Panc1 (cell line): Measurements from ENCODE around the gene CFAP20DC. TPM values are rescaled to one million over a fixed set of nuclear protein-coding genes. Genes with fewer than 3 reads are reported as not detected.

Experiments
- ATAC-seq: fragments of 200-7000 bp; cut with Tn5 transposase; 2 replicates; pipeline ENCODE4 v1.9.1; 2020; ENCODE audit warnings: mild to moderate bottlenecking, moderate library complexity
- BruUV-seq: library from RNA; stranded (reverse); fragments of 400-500 nt; replicated peaks from 2 replicates; lab custom pipeline; 2021; lab: Mats Ljungman, UMichigan
- CTCF ChIA-PET: fragments of 300-600 bp; sonication (Branson Sonifier 250); formaldehyde crosslinking; loops from one replicate; lab custom pipeline; 2022; ENCODE audit warnings: antibody characterized with exemption; lab: Charles Lee
- POLR2A ChIA-PET: fragments of 300-600 bp; sonication (Branson Sonifier 250); formaldehyde crosslinking; loops from one replicate; lab custom pipeline; 2022; ENCODE audit warnings: antibody characterized with exemption; lab: Charles Lee
- DNase-seq: peaks from one replicate; pipeline ENCODE4 v3.0.0-alpha.2; 2010; ENCODE audit warnings: low read depth, low spot score
- H3K27ac ChIP-seq: 2 replicates; pipeline ENCODE4 v1.5.1; 2011; ENCODE audit warnings: mild to moderate bottlenecking, low read length, inconsistent platforms
- H3K27me3 ChIP-seq: fragments of 200-500 bp; sonication (Bioruptor generic); 2 replicates; pipeline ENCODE4 v1.6.0; 2014; ENCODE audit warnings: low read length, inconsistent platforms; ENCODE audit not compliant: control insufficient read depth, insufficient read depth
- H3K36me3 ChIP-seq: fragments of 200-500 bp; sonication (Bioruptor generic); 2 replicates; pipeline ENCODE4 v1.5.1; 2014; ENCODE audit warnings: inconsistent platforms, mild to moderate bottlenecking, low read length, moderate library complexity; ENCODE audit not compliant: control insufficient read depth, insufficient read depth
- H3K4me1 ChIP-seq: 2 replicates; pipeline ENCODE4 v1.5.1; 2011; ENCODE audit warnings: inconsistent platforms, mild to moderate bottlenecking, low read length, moderate library complexity; ENCODE audit not compliant: control insufficient read depth, insufficient read depth
- H3K4me3 ChIP-seq, 2 experiments: 2 replicates each; pipeline ENCODE4 v1.5.1; 2011 to 2012; ENCODE audit warnings: low read depth in 2 of 2, low read length in 2 of 2, mild to moderate bottlenecking in 2 of 2, inconsistent platforms in 1 of 2, moderate library complexity in 1 of 2
- H3K9me3 ChIP-seq: fragments of 200-500 bp; sonication (Bioruptor generic); 2 replicates; pipeline ENCODE4 v1.5.1; 2014; ENCODE audit warnings: low read depth, mild to moderate bottlenecking, inconsistent platforms, low read length, moderate library complexity; ENCODE audit not compliant: control insufficient read depth, insufficient read depth
- CTCF ChIP-seq: fragments of 450-650 bp; IDR thresholded peaks from 2 replicates; pipeline ENCODE4 v1.5.1; 2017; ENCODE audit warnings: mild to moderate bottlenecking
- POLR2AphosphoS5 ChIP-seq: IDR thresholded peaks from 2 replicates; pipeline ENCODE4 v1.6.1; 2012; ENCODE audit warnings: mild to moderate bottlenecking, low read depth, low read length, moderate library complexity
- REST ChIP-seq, 2 experiments: IDR thresholded peaks; 2 replicates each; pipeline ENCODE4 v1.6.1; 2011 to 2012; ENCODE audit warnings: low read depth in 2 of 2, control low read depth in 1 of 2, low read length in 1 of 2, mild to moderate bottlenecking in 1 of 2, moderate library complexity in 1 of 2; ENCODE audit not compliant: insufficient read depth in 1 of 2
- SIN3A ChIP-seq: IDR thresholded peaks from 2 replicates; pipeline ENCODE4 v1.6.1; 2012; ENCODE audit warnings: low read depth, mild to moderate bottlenecking, low read length, moderate library complexity, borderline replicate concordance; ENCODE audit not compliant: insufficient read depth
- TCF7L2 ChIP-seq: IDR thresholded peaks from 2 replicates; pipeline ENCODE4 v1.6.1; 2011; ENCODE audit warnings: mild to moderate bottlenecking, low read depth, low read length, inconsistent platforms
- in situ Hi-C: cut with HindIII; loops from 2 replicates; pipeline ENCODE4 v1.10.0; 2016; ENCODE audit warnings: low sequenced_read_pairs, low pct_unique_long_range_greater_than_20kb
- intact Hi-C: fragments of 100-400 bp; cut with micrococcal nuclease; formaldehyde crosslinking; loops from one replicate; pipeline ENCODE4 v1.10.0; 2022; ENCODE audit not compliant: unreplicated experiment
- total RNA-seq: library from RNA; stranded (reverse); gene quantifications from one replicate; pipeline ENCODE4 v1.2.1, GENCODE V29; 2021; ENCODE audit not compliant: unreplicated experiment

Gene CFAP20DC
- total RNA-seq, 1 experiment from 2014 or later: 4.0 TPM

- TF ChIP-seq REST (IDR thresholded peaks at IDR 0.05; ENCODE audit: insufficient read depth in 1 of 2, low read depth in 2 of 2, low read length in 1 of 2) (no peak), CTCF (no peak), TCF7L2 (no peak), POLR2AphosphoS5 (no peak), SIN3A (no peak)
- in situ Hi-C loops (no loop called here), intact Hi-C loops (no loop called here)
- Histone ChIP-seq H3K36me3 (no peaks in the 10 kb centered on the region), H3K4me1 (no peaks in the 10 kb centered on the region), H3K27me3 (no peaks in the 10 kb centered on the region), H3K4me3 (no peak overlapping the region), H3K27ac (no peak overlapping the region), H3K9me3 (no peaks in the 10 kb centered on the region)
- BruUV-seq: no TSS peak
- no peak for ATAC-seq
- CTCF ChIA-PET: no interaction called here
- POLR2A ChIA-PET: no interaction called here
- DNase-seq: no peak
These were observed 216.3 kb downstream of the CFAP20DC start for GRCh38 chr3:58833491-58833890.

DNA sequence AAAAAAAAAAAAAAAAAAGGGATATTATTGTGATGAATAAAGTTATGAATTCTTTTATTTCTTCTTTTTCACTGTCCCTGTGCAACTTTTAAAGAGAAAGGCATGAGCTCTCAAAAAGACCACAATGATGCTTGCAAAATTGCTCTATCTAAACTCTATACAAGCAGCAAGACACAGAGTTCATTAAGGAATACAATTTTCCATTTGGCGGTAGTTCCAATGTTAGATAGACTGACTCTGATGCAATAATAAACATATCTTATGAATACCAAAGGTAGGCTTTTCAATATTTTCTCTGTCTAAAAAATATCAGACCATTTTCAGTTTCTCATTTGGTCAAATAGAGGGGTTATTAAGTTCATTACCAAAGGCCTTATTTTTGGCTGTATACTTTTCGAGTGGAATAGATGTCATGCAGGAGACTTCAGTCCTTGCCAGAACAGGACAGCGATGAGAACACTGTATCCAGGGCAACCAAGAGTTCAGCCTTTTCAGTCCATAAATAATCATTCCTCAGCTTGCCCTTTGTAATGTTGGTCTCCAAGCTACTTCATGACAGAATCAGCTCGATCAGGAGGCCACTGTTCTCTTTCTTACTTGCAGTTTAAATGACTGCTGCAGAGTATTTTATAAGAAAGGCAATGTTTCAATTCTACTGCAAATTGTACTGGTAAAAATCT is 220.4 kb downstream of the CFAP20DC start:
- H3K27me3 ChIP-seq: no peaks in the 10 kb centered on the region
- H3K36me3 ChIP-seq: no peaks in the 10 kb centered on the region
- BruUV-seq: no TSS peak
- ChIA-PET CTCF (no interaction called here), POLR2A (no interaction called here)
- no peak overlapping the region for H3K27ac ChIP-seq
- H3K9me3 ChIP-seq: no peaks in the 10 kb centered on the region
- no peaks in the 10 kb centered on the region for H3K4me1 ChIP-seq
- TF ChIP-seq REST (IDR thresholded peaks at IDR 0.05; ENCODE audit: insufficient read depth in 1 of 2, low read depth in 2 of 2, low read length in 1 of 2) (no peak), CTCF (no peak), TCF7L2 (no peak), SIN3A (no peak), POLR2AphosphoS5 (no peak)
- intact Hi-C loops (no loop called here), in situ Hi-C loops (no loop called here)
- H3K4me3 ChIP-seq: no peak overlapping the region
- ATAC-seq (no peak), DNase-seq (no peak)
